Gastroesophageal sphincter (tissue), 4 donors: ENCODE measurements around the gene CDC42. TPM values are rescaled to one million over a fixed set of nuclear protein-coding genes. Genes with fewer than 3 reads are reported as not detected.

Experiments used
- ATAC-seq: fragments of 150-250 bp; one replicate; pipeline ENCODE4 v1.9.1; 2016; ENCODE audit warnings: mild to moderate bottlenecking, moderate library complexity
- H3K27ac ChIP-seq, 4 donors: fragments of 200-600 bp; sonication (generic) in 3 of 4; 1 replicate in 3 of 4; 2 replicates in 1 of 4; pipeline ENCODE4 v1.5.1; 2016 to 2019
- H3K27me3 ChIP-seq: fragments of 200-600 bp; sonication (generic); one replicate; pipeline ENCODE4 v1.5.1; 2019
- H3K36me3 ChIP-seq, 2 donors: fragments of 200-600 bp; sonication (generic); one replicate each; pipeline ENCODE4 v1.5.1; 2019; ENCODE audit warnings: control low read depth in 1 of 2
- H3K4me1 ChIP-seq, 3 donors: fragments of 200-600 bp; sonication (generic); 1 replicate in 2 of 3; 2 replicates in 1 of 3; pipeline ENCODE4 v1.5.1; 2016 to 2019; ENCODE audit warnings: control low read depth in 2 of 3
- H3K4me3 ChIP-seq, 2 donors: fragments of 200-600 bp; sonication (generic); one replicate each; pipeline ENCODE4 v1.5.1; 2019; ENCODE audit warnings: mild to moderate bottlenecking in 1 of 2, moderate library complexity in 1 of 2
- H3K9me3 ChIP-seq, 3 donors: fragments of 200-600 bp; sonication (generic); one replicate each; pipeline ENCODE4 v1.5.1; 2017 to 2019; ENCODE audit warnings: control low read depth in 2 of 3
- CTCF ChIP-seq, 4 experiments: fragments of 200-600 bp in 2 of 4; fragments of 450-650 bp in 2 of 4; sonication (generic) in 1 of 4; IDR thresholded peaks; one replicate each; pipeline ENCODE4 v1.5.1; 2017 to 2019; ENCODE audit warnings: antibody characterized with exemption in 4 of 4, mild to moderate bottlenecking in 2 of 4, moderate library complexity in 2 of 4
- EP300 ChIP-seq: sonication (generic); formaldehyde crosslinking; IDR thresholded peaks from one replicate; pipeline ENCODE4 v1.6.1; 2017; ENCODE audit warnings: antibody characterized with exemption, mild to moderate bottlenecking
- POLR2A ChIP-seq, 2 donors: fragments of 450-650 bp; IDR thresholded peaks; one replicate each; pipeline ENCODE4 v1.6.1; 2017; ENCODE audit warnings: antibody characterized with exemption in 2 of 2, mild to moderate bottlenecking in 2 of 2, moderate library complexity in 1 of 2
- POLR2AphosphoS5 ChIP-seq: sonication (generic); formaldehyde crosslinking; IDR thresholded peaks from one replicate; pipeline ENCODE4 v1.6.1; 2017; ENCODE audit warnings: antibody characterized with exemption
- WGBS, 2 donors: methylation state at CpG; one replicate each; pipeline ENCODE4 v1.1.5; 2018; ENCODE audit warnings: low coverage in 1 of 2; 5-methylcytosine and 5-hydroxymethylcytosine counted together
- total RNA-seq, 4 donors: library from RNA; depleted of rRNA; stranded (reverse); fragments of >200 nt; gene quantifications; one replicate each; pipeline ENCODE4 v1.1.0, GENCODE V29; 2016

The CDC42 gene
- total RNA-seq, 4 donors from 2014 or later = 190 to 309 (median 205) TPM

DNA sequence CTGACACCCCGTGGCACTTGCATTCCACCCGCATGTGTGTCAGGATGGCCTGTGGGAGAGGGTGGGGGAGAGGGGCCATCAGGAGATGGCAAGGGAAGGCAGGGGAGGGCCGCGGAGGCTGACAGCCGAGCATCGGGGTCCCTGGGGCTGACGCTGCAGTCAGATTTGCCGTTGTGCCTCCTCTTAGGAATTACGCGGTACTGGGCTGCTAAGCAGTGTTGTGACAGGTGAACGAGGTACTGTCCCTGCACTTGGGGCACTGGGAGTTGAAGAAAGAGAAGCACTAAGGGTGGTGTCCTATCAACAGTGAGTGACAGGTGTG is 67.9 kb downstream of the CDC42 start:
- WGBS, 2 donors = 100% methylated on average over 1 to 2 of the region's 11 CpGs
- TF ChIP-seq POLR2AphosphoS5 (no peak), CTCF (IDR thresholded peaks at IDR 0.05) (no peak), POLR2A (IDR thresholded peaks at IDR 0.05) (no peak), EP300 (no peak)
- no peak for ATAC-seq
- Histone ChIP-seq H3K4me1 (peaks cover 0 to 27% (median 4%) of the 10 kb centered on the region in 3 donors), H3K27ac (no peak overlapping the region), H3K9me3 (no peaks in the 10 kb centered on the region), H3K36me3 (peaks cover 0 to 32% of the 10 kb centered on the region in 2 donors), H3K4me3 (no peak overlapping the region), H3K27me3 (no peaks in the 10 kb centered on the region)

DNA sequence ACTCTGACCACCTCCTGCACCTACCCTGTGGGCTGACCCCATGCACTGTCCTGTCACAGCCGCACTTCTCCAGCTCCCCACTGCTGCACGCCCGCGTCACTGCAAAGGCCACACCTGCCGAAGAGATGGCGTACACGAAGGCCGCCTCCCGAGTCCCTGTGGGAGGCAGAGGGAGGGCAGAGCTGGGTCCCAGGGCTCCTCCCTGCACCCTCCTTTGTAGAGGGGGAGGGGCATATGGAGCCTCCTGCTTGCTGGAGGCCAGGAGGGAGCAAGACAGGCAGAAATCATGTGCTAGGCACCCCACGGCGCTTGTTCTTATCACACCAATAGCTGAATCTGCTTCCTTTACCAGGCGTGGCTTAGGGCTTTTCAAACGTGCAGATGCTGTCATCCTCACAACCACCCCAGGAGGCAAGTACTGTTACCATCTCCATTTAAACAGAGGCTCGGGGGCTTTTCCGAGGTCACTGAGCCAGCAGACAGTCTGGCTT is 69.0 kb downstream of the CDC42 start:
- Histone ChIP-seq H3K9me3 (no peaks in the 10 kb centered on the region), H3K4me3 (no peak overlapping the region), H3K36me3 (peaks cover 0 to 30% of the 10 kb centered on the region in 2 donors), H3K27me3 (no peaks in the 10 kb centered on the region), H3K27ac (no peak overlapping the region), H3K4me1 (peaks cover 0 to 20% (median 4%) of the 10 kb centered on the region in 3 donors)
- WGBS, 2 donors = no CpG with 5 or more reads among the region's 15 CpGs
- no peak for TF ChIP-seq POLR2AphosphoS5
- ATAC-seq = no peak

GRCh38 chr1:22122273-22123070 is 70.0 kb downstream of the CDC42 start:
- WGBS, 2 donors = 71 to 80% methylated on average over 3 to 6 of the region's 21 CpGs
- TF ChIP-seq POLR2AphosphoS5 (no peak), POLR2A (IDR thresholded peaks at IDR 0.05) (no peak), EP300 (no peak), CTCF (IDR thresholded peaks at IDR 0.05) (no peak)
- peak; percentile 11 for ATAC-seq
- no peaks in the 10 kb centered on the region for H3K9me3 ChIP-seq
- no peaks in the 10 kb centered on the region for H3K27me3 ChIP-seq
- peaks cover 0 to 10% (median 1%) of the 10 kb centered on the region in 3 donors for H3K4me1 ChIP-seq
- no peak overlapping the region for H3K27ac ChIP-seq
- no peak overlapping the region for H3K4me3 ChIP-seq
- H3K36me3 ChIP-seq = peaks cover 0 to 30% of the 10 kb centered on the region in 2 donors

DNA sequence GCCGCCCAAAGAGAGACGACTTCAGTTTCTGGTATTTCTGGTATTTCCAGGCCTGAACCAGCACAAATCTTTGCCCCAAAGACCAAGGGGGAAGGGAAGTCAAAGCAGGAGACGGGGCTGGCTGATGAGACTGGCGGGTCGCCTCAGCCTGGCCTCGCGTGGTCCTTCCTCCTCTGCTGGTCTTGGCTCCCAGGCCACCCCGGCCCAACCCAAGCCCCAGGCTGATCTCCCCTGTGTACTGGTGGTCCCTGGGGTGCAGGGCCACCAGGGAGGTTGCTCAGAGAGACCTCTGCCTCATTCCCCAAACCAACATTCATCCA is 70.5 kb downstream of the CDC42 start:
- H3K27ac ChIP-seq = no peak overlapping the region
- no peak overlapping the region for H3K4me3 ChIP-seq
- TF ChIP-seq POLR2A (IDR thresholded peaks at IDR 0.05) = no peak
- no peak for TF ChIP-seq CTCF (IDR thresholded peaks at IDR 0.05)
- no peak for TF ChIP-seq POLR2AphosphoS5
- TF ChIP-seq EP300 = no peak
- H3K4me1 ChIP-seq = peaks cover 0 to 4% (median 0%) of the 10 kb centered on the region in 3 donors
- WGBS, 2 donors = 80% methylated on average over 2 of the region's 8 CpGs; no CpG with 5 or more reads in 1 of the 2 donors
- H3K36me3 ChIP-seq = peaks cover 0 to 26% of the 10 kb centered on the region in 2 donors
- no peak for ATAC-seq
- H3K9me3 ChIP-seq = no peaks in the 10 kb centered on the region
- H3K27me3 ChIP-seq = no peaks in the 10 kb centered on the region

GRCh38 chr1:22123901-22124404 is 71.4 kb downstream of the CDC42 start:
- Histone ChIP-seq H3K27me3 (no peaks in the 10 kb centered on the region), H3K36me3 (peaks cover 0 to 17% of the 10 kb centered on the region in 2 donors), H3K9me3 (no peaks in the 10 kb centered on the region), H3K4me3 (no peak overlapping the region), H3K4me1 (no peaks in the 10 kb centered on the region), H3K27ac (no peak overlapping the region)
- 67 to 79% methylated on average over 3 to 5 of the region's 9 CpGs for WGBS, 2 donors
- no peak for ATAC-seq
- TF ChIP-seq POLR2AphosphoS5 = no peak
- no peak for TF ChIP-seq EP300
- no peak for TF ChIP-seq CTCF (IDR thresholded peaks at IDR 0.05)
- no peak for TF ChIP-seq POLR2A (IDR thresholded peaks at IDR 0.05)
